ENCODE data around the gene PIP5KL1. TPM values are rescaled to one million over a fixed set of nuclear protein-coding genes. Genes with fewer than 3 reads are reported as not detected.

PIP5KL1 gene
- total RNA-seq, 2 experiments from 2014 or later = 0.95 to 4.4 TPM

GRCh38 chr9:127876764-127877562 is 53.6 kb downstream of the PIP5KL1 start:
- no peak overlapping the region for H2AFZ ChIP-seq (ENCODE audit: low read length)
- ChIA-PET CTCF (ENCODE audit: unreplicated experiment) (no interaction called here), POLR2A (no interaction called here)
- TF ChIP-seq EZH2phosphoT487 (IDR thresholded peaks at IDR 0.05; ENCODE audit: borderline replicate concordance, low read depth, low read length) (no peak), CTCF (conservative IDR thresholded peaks at IDR 0.05; ENCODE audit: low read length) (no peak)
- no peaks in the 10 kb centered on the region for H3K9me2 ChIP-seq (ENCODE audit: insufficient read depth, low read length)
- H3K27ac ChIP-seq (ENCODE audit: low read depth, low read length, poor library complexity, severe bottlenecking) = no peak overlapping the region
- H3K4me3 ChIP-seq (ENCODE audit: low read depth, low read length, poor library complexity, severe bottlenecking) = no peak overlapping the region
- no peaks in the 10 kb centered on the region for H3K36me3 ChIP-seq (ENCODE audit: insufficient read depth, low read length)
- no peaks in the 10 kb centered on the region for H3K9me3 ChIP-seq (ENCODE audit: low read length)
- intact Hi-C loops (cut with micrococcal nuclease; ENCODE audit: unreplicated experiment) = loop anchor here (10.0 kb wide), 1 partner anchor 372 kb away; no protein-coding TSS in a partner anchor
- DNase-seq (ENCODE audit: low spot score) = no peak
- no TSS peak for BruUV-seq (replicated peaks)
- H3K79me2 ChIP-seq (ENCODE audit: insufficient read depth, low read depth, low read length) = no peaks in the 10 kb centered on the region
- no peak overlapping the region for H3K4me2 ChIP-seq (ENCODE audit: low read length)
- H4K20me1 ChIP-seq (ENCODE audit: insufficient read depth, low read length) = no peaks in the 10 kb centered on the region
- peaks cover 28% of the 10 kb centered on the region for H3K4me1 ChIP-seq (ENCODE audit: insufficient read depth, low read length, poor library complexity, severe bottlenecking)

- intact Hi-C loops (cut with micrococcal nuclease; ENCODE audit: unreplicated experiment) = loop anchor here (10.0 kb wide), 1 partner anchor 371 kb away; no protein-coding TSS in a partner anchor
- Histone ChIP-seq H3K4me1 (ENCODE audit: insufficient read depth, low read length, poor library complexity, severe bottlenecking) (peaks cover 27% of the 10 kb centered on the region), H3K9me3 (ENCODE audit: low read length) (no peaks in the 10 kb centered on the region), H3K79me2 (ENCODE audit: insufficient read depth, low read depth, low read length) (no peaks in the 10 kb centered on the region), H2AFZ (ENCODE audit: low read length) (no peak overlapping the region), H4K20me1 (ENCODE audit: insufficient read depth, low read length) (no peaks in the 10 kb centered on the region), H3K4me2 (ENCODE audit: low read length) (no peak overlapping the region), H3K27ac (ENCODE audit: low read depth, low read length, poor library complexity, severe bottlenecking) (no peak overlapping the region), H3K9me2 (ENCODE audit: insufficient read depth, low read length) (no peaks in the 10 kb centered on the region), H3K4me3 (ENCODE audit: low read depth, low read length, poor library complexity, severe bottlenecking) (no peak overlapping the region), H3K36me3 (ENCODE audit: insufficient read depth, low read length) (no peaks in the 10 kb centered on the region)
- no TSS peak for BruUV-seq (replicated peaks)
- TF ChIP-seq CTCF (conservative IDR thresholded peaks at IDR 0.05; ENCODE audit: low read length) (no peak), EZH2phosphoT487 (IDR thresholded peaks at IDR 0.05; ENCODE audit: borderline replicate concordance, low read depth, low read length) (no peak)
- ChIA-PET POLR2A (interaction anchor here (0.7 kb wide), 1 partner anchor 65 kb away, joined by 3 read pairs; no protein-coding TSS in a partner anchor), CTCF (ENCODE audit: unreplicated experiment) (no interaction called here)
- DNase-seq (ENCODE audit: low spot score) = no peak
Measured at GRCh38 chr9:127876026-127876763, 54.4 kb downstream of the PIP5KL1 start.

All from OCI-LY7 (cell line).